Smooth muscle cell (in vitro differentiated cells): Measurements from ENCODE around the gene GADD45B. TPM values are rescaled to one million over a fixed set of nuclear protein-coding genes. Genes with fewer than 3 reads are reported as not detected.

Source experiments
- DNase-seq: peaks from one replicate; lab custom pipeline; 2025; ENCODE audit not compliant: unreplicated experiment; lab: John Stamatoyannopoulos, UW
- H2AFZ ChIP-seq: fragments of 200-600 bp; sonication (generic); 2 replicates; pipeline ENCODE4 v1.6.0; 2016; ENCODE audit warnings: antibody characterized with exemption, low read depth, mild to moderate bottlenecking
- H3F3A ChIP-seq: fragments of 200-600 bp; sonication (generic); 2 replicates; pipeline ENCODE4 v1.6.0; 2017; ENCODE audit warnings: antibody characterized with exemption, low read depth
- H3K27ac ChIP-seq: fragments of 200-600 bp; sonication (generic); 2 replicates; pipeline ENCODE4 v1.5.1; 2016; ENCODE audit warnings: low read depth, mild to moderate bottlenecking
- H3K27me3 ChIP-seq: fragments of 200-600 bp; sonication (generic); 2 replicates; pipeline ENCODE4 v1.6.1; 2016; ENCODE audit warnings: low read depth, mild to moderate bottlenecking
- H3K36me3 ChIP-seq: fragments of 200-600 bp; sonication (generic); 2 replicates; pipeline ENCODE4 v1.5.1; 2016; ENCODE audit warnings: low read depth
- H3K4me1 ChIP-seq: fragments of 200-600 bp; sonication (generic); 2 replicates; pipeline ENCODE4 v1.5.1; 2016; ENCODE audit warnings: low read depth
- H3K4me2 ChIP-seq: fragments of 200-600 bp; sonication (generic); 2 replicates; pipeline ENCODE4 v1.6.0; 2016; ENCODE audit warnings: mild to moderate bottlenecking
- H3K4me3 ChIP-seq: fragments of 200-600 bp; sonication (generic); 2 replicates; pipeline ENCODE4 v1.5.1; 2016; ENCODE audit warnings: mild to moderate bottlenecking
- H3K79me2 ChIP-seq: fragments of 200-600 bp; sonication (generic); 2 replicates; pipeline ENCODE4 v1.6.0; 2016; ENCODE audit warnings: low read depth, mild to moderate bottlenecking
- H3K9ac ChIP-seq: fragments of 200-600 bp; sonication (generic); 2 replicates; pipeline ENCODE4 v1.6.0; 2016; ENCODE audit warnings: low read depth
- H3K9me3 ChIP-seq: fragments of 200-600 bp; sonication (generic); replicated peaks from 2 replicates; pipeline ENCODE4 v1.5.1; 2016; ENCODE audit warnings: low read depth
- H4K20me1 ChIP-seq: fragments of 200-600 bp; sonication (generic); 2 replicates; pipeline ENCODE4 v1.6.0; 2016; ENCODE audit warnings: low read depth
- WGBS: methylation state at CpG from one replicate; pipeline ENCODE4 v1.1.7; 2016; ENCODE audit warnings: low lambda C conversion rate; 5-methylcytosine and 5-hydroxymethylcytosine counted together
- polyA plus RNA-seq: library from polyadenylated mRNA; unstranded; fragments of >200 nt; fragmentation: Nextera tagmentation; extraction: Ambion mirVana; gene quantifications from 2 replicates; pipeline ENCODE4 v1.2.1, GENCODE V29; 2016
- total RNA-seq: library from RNA; depleted of rRNA; stranded (reverse); fragments of >200 nt; gene quantifications from 2 replicates; pipeline ENCODE4 v1.2.3, GENCODE V29; 2014
- TF ChIP-seq, protein P1 (sequence below): fragments of 200-600 bp; sonication (generic); IDR thresholded peaks from 2 replicates; pipeline ENCODE4 v1.5.1; 2017; ENCODE audit warnings: borderline replicate concordance, mild to moderate bottlenecking, antibody characterized with exemption; ENCODE audit not compliant: insufficient read depth, poor library complexity, severe bottlenecking

GADD45B gene
- total and polyA plus RNA-seq, 2 experiments from 2014 or later: 252 to 533 TPM

DNA sequence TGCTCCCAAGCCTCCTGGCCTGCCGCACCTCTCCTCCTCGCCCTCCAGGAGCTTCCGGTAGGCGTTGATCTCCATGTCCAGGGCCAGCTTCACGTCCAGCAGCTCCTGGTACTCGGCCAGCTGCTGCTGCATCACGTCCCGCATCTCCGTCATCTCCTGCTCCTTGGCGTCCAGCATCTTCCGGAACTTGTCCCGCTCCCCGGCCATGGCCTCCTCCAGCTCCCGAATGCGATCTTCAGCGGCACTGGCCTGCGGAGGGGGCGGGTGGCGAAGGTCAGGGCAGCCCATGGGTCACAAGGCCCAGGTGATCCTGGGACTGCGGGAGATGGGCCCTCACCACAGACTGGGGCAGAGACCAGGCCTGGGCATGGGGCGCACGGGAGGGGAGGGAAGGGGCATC is 41.7 kb upstream of the GADD45B start:
- H3K36me3 ChIP-seq: no peaks in the 10 kb centered on the region

DNA sequence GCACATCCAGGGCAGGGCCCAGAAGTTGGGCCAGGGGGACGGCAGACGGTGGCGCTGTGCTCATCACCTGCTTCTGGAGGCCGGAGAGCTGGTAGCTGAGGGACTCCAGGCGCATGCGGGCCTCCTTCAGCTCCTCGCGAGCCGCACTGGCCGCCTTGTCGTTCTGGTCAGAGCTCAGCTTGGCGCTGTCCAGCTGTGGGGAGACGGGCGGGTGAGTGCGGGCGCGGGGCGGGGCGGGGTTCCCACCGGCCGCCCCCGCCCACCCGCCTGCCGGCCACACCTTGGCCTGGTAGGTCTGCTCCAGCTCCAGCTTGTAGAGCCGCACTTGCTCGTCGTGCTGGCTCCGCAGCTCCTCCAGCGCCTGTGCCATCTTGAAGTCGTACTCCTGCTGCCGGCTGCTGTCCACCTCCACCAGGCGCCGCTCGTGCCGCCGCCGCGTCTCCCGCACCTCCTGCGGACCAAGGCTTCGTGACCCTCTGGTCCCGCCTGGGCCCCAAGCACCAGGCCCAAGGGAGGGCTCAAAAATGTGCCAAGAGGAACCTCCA is 41.1 kb upstream of the GADD45B start:
- TF ChIP-seq, protein P1, sequence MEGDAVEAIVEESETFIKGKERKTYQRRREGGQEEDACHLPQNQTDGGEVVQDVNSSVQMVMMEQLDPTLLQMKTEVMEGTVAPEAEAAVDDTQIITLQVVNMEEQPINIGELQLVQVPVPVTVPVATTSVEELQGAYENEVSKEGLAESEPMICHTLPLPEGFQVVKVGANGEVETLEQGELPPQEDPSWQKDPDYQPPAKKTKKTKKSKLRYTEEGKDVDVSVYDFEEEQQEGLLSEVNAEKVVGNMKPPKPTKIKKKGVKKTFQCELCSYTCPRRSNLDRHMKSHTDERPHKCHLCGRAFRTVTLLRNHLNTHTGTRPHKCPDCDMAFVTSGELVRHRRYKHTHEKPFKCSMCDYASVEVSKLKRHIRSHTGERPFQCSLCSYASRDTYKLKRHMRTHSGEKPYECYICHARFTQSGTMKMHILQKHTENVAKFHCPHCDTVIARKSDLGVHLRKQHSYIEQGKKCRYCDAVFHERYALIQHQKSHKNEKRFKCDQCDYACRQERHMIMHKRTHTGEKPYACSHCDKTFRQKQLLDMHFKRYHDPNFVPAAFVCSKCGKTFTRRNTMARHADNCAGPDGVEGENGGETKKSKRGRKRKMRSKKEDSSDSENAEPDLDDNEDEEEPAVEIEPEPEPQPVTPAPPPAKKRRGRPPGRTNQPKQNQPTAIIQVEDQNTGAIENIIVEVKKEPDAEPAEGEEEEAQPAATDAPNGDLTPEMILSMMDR: no peak
- H3K4me2 ChIP-seq: no peak overlapping the region
- H3K27ac ChIP-seq: no peak overlapping the region
- H3K4me1 ChIP-seq: no peaks in the 10 kb centered on the region
- no peaks in the 10 kb centered on the region for H3K79me2 ChIP-seq
- no peaks in the 10 kb centered on the region for H3K27me3 ChIP-seq
- H2AFZ ChIP-seq: no peak overlapping the region
- no peaks in the 10 kb centered on the region for H3F3A ChIP-seq
- H3K36me3 ChIP-seq: no peaks in the 10 kb centered on the region
- WGBS: 98% methylated on average over 32 of the region's 42 CpGs
- H3K4me3 ChIP-seq: no peak overlapping the region
- no peaks in the 10 kb centered on the region for H3K9me3 ChIP-seq
- no peak for DNase-seq
- no peaks in the 10 kb centered on the region for H4K20me1 ChIP-seq
- H3K9ac ChIP-seq: no peak overlapping the region

More for the DNA sequence above, 41.7 kb upstream of the GADD45B start:
- no peak for DNase-seq
- Histone ChIP-seq H3K9ac (no peak overlapping the region), H3K9me3 (no peaks in the 10 kb centered on the region), H2AFZ (no peak overlapping the region), H3K27me3 (no peaks in the 10 kb centered on the region), H3K4me2 (no peak overlapping the region), H3K4me1 (no peaks in the 10 kb centered on the region), H4K20me1 (no peaks in the 10 kb centered on the region), H3K27ac (no peak overlapping the region), H3K4me3 (no peak overlapping the region), H3F3A (no peaks in the 10 kb centered on the region), H3K79me2 (no peaks in the 10 kb centered on the region)
- WGBS: 98% methylated on average over 18 of the region's 22 CpGs
- TF ChIP-seq, protein P1: no peak

DNA sequence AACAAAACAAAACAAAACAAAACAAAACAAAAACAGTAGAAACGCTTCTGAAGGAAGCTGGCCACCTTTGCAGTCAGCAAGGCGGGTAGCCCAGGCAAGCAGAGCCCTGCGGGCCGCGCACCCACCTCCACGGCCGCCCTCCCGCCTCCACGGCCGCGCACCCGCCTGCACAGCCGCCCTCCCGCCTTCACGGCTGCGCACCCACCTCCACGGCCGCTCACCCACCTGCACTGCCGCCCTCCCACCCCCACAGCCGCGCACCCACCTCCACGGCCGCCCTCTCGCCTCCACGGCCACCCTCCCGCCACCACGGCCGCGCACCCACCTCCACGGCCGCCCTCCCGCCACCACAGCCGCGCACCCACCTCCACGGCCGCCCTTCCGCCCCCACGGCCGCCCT is 39.5 kb upstream of the GADD45B start:
- H3K36me3 ChIP-seq: no peaks in the 10 kb centered on the region
- no peaks in the 10 kb centered on the region for H3K4me1 ChIP-seq
- no peak overlapping the region for H3K4me3 ChIP-seq
- no peak for DNase-seq
- H2AFZ ChIP-seq: no peak overlapping the region
- H4K20me1 ChIP-seq: peaks cover 10% of the 10 kb centered on the region
- H3K27me3 ChIP-seq: no peaks in the 10 kb centered on the region
- WGBS: 98% methylated on average over 9 of the region's 39 CpGs
- no peak overlapping the region for H3K9ac ChIP-seq
- H3K9me3 ChIP-seq: no peaks in the 10 kb centered on the region
- TF ChIP-seq, protein P1: no peak
- peaks cover 6% of the 10 kb centered on the region for H3K79me2 ChIP-seq
- no peak overlapping the region for H3K27ac ChIP-seq
- no peak overlapping the region for H3K4me2 ChIP-seq
- H3F3A ChIP-seq: no peaks in the 10 kb centered on the region

DNA sequence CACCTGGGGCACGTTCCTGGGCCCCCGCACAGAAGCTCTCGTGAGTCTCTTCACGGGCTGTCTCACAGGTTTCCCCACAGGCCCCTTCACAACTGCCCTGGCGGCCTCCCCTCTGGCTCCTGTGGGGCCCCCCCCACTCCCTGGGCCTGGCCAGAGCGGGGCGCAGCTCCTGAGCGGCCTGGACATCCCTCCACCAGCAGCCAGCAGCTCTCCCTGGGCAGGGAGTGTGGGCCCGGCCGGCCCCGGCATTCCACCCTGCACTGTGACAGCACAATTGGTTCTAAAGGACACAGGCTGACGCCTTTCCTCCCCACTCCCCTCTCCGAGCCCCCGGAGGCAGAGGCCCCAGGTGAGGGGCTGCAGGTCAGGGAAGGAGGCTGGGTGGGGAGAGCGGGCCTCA is 39.0 kb upstream of the GADD45B start:
- no peak overlapping the region for H3K27ac ChIP-seq
- H3K9me3 ChIP-seq: no peaks in the 10 kb centered on the region
- TF ChIP-seq, protein P1: no peak
- no peak overlapping the region for H3K9ac ChIP-seq
- H3K4me3 ChIP-seq: no peak overlapping the region
- H2AFZ ChIP-seq: no peak overlapping the region
- DNase-seq: no peak
- peaks cover 9% of the 10 kb centered on the region for H3K79me2 ChIP-seq
- H3K4me2 ChIP-seq: no peak overlapping the region
- H3K27me3 ChIP-seq: no peaks in the 10 kb centered on the region
- no peaks in the 10 kb centered on the region for H3K36me3 ChIP-seq
- H4K20me1 ChIP-seq: peaks cover 14% of the 10 kb centered on the region
- 96% methylated on average over 13 of the region's 15 CpGs for WGBS
- H3F3A ChIP-seq: no peaks in the 10 kb centered on the region
- H3K4me1 ChIP-seq: no peaks in the 10 kb centered on the region
